Cerebellar cortex (tissue), 1 donor: ENCODE results near the gene BTRC.
A peak's percentile ranks its signal among the peaks of the same experiment; 100 is the strongest.
"Not testable (repeated sequence)": the region's sequence is repeated elsewhere in the genome, so short reads cannot be mapped to it uniquely, and the experiment has no call there.

ENCODE experiments used
- DNase-seq: peaks from one replicate; pipeline ENCODE4 v3.0.0-alpha.2; 2015; ENCODE audit warnings: low spot score

Gene BTRC

DNA sequence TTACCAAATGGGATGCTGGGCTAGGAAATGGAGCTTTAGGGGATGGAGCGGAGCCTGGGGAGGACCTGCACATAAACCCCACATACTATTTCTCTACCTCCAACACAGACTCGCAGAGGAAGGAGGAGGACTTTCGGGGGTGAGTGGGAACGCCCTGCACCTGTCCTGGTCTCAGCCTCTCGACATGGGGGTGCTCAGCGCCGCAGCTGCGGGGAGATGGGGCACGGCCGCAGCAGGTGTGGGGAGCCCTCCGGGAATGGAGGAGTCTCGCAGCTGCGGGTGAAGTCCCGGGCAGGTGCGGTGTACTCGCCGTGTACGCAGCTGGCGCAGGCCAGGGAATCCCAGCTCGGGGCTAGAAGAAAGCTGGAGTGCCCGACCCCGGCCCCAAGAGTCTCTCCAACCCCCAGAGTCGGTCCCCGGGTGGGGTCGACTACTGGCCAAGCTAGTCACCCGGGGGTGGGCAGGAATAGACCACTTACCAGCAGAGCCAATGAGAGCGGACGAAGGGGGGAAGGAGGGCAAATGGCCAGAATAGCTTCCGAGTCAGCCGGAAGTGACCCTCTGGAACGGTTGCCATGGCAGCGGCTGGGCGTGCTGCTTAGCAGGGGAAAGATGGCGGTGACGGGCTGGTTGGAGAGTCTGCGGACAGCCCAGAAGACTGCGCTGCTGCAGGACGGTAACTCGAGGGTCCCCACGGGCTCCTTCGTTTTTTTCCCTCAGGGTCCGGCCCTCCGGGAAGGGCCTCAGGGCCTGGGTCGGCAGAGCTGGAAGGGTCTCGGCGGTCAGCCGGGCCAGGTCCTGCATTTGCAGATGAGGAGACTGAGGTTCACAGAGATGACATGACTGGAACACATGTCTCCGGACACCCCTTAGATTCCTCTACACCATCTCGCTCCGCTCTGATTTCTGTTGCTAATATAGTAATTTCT is 234.0 kb downstream of the BTRC start, which contains the start of the genes DPCD and POLL:
TSS of gene DPCD (plus strand) at position 597 of the 929 bp plus-strand sequence. CDS start at position 613, 16 bp downstream.
TSS of gene POLL (minus strand) at position 533 of the 929 bp plus-strand sequence. CDS start 897 bp downstream, outside the sequence.
- peak; percentile 98 for DNase-seq

DNA sequence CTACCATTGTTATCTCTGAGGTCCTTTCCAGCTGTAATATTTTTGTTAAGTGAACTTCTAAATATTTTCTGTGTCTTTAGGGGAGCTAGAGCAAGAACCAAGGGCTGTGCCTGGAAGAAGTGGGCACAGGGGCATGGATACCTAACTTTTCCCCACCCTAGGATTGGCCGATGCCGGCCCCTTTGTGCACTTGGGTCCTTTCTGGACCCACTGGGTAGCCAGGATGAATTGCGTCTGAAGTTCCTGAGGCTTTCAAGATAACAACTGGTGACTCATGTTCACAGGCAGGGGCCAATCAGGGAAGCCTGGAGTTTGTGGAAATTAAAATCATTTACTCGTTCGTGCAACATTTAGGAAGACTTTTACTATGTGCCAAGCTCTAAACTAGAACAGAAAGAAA is 234.9 kb downstream of the BTRC start:
- no peak for DNase-seq

DNA sequence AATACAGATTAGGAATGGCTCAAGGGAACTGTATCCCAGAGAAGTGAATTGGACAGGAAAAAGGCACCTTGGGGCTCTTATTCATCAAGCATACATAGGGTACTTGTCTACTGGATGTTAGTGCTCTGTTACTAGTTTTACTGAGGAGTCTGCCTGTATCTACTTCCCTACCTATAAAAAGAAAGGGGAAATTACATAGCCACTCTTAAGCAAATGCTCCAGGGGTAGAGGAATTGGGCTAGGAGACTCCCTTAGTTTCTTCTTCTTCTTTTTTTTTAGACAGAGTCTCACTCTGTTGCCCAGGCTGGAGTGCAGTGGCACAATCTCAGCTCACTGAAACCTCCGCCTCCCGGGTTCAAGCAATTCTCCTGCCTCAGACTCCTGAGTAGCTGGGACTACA is 239.4 kb downstream of the BTRC start:
- not testable (repeated sequence) for DNase-seq

DNA sequence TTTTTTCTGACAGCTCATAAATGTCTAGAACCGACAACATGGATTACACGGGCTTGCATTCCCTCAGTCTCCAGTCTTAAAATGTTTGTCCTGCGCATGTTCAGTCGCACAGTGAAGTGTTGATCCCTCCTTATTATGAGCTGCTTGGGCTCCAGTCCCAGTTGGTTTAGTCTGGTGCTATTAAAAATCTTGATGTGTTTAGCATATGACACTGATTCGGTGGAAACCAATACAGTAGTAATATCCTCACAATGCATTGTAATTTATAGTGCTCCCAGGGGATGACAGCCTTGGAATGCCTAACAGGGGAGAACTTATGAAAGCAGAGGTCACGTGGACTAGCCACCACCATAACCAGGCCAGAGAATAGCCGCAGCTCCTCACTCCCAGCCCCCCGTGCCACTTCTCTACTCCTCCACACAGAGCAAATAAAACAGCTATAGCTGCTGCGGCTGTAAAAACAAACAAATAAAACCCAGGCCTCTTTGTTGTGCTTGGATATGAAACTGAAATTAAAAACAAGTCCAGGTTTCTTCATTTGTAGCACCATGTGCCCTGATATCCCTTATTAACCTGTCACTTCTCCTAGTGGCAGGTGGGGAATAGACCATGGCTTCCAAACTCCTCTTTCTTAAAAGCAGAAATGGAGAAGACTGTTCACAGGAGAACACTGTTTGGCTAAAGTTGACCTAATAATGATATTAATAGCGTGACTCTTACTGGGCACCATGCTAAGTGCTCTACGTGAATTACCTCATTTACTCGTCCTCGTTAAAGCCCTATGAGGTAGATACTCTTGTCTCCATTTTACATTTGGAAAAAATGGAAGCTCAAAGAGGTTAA is 241.8 kb downstream of the BTRC start:
- peak; percentile 94 for DNase-seq

DNA sequence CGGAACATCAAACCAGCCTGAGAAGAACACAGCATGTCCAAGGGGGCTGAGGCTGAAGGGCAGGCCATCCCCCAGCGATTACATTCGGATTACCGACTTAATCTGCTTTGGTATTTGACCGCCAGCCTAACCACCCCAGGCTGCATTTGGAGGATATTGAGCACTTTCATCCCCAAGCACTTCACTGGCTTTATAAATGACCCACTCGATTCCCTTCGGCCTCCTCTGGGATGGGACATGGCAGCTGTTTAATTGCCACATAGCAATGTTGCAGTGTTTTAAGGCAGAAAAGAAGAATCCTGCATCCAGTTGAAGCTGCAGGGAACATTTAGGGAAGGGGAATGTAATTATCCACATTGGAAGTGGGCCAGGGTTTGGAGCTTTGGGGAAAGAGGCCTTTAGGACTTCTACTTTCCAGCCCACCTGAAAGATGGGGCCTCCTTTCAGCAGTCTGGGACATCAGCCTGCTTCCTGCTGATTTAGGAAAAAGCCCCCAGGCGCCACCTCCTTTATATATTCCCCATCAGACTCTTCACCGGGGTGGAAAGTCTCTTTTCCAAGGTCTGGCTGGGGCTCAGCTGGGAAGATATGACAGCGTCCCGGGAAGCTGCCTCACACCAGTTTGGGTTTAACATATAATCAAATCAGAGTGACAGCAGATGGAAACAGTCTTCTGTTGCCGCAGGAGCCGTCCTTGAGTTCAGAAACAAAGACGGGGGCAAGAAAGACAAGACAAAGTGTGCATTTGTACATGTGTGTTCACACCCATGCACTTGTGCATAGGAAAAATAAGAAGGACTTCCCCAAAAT is 243.3 kb downstream of the BTRC start:
- DNase-seq: peak; percentile 90

DNA sequence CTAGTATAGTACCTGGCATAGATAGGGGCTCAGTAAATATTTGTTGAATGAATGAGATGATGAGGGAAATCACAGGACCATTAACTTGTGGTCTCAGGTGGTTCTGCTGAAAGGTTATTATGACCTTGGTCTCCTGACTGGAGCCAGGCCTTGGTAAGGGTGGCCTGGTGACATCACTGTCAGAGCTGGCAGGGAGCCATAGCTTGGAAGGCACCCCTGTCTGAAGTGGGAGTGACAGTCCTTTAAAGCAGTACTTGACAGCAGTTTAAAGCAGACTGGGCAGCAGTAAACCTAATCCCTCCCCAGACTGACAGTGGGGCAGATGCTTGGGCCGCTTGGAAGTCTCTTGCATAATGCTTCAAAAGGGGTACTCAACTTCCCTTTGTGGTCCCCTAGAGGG is 247.6 kb downstream of the BTRC start:
- no peak for DNase-seq

DNA sequence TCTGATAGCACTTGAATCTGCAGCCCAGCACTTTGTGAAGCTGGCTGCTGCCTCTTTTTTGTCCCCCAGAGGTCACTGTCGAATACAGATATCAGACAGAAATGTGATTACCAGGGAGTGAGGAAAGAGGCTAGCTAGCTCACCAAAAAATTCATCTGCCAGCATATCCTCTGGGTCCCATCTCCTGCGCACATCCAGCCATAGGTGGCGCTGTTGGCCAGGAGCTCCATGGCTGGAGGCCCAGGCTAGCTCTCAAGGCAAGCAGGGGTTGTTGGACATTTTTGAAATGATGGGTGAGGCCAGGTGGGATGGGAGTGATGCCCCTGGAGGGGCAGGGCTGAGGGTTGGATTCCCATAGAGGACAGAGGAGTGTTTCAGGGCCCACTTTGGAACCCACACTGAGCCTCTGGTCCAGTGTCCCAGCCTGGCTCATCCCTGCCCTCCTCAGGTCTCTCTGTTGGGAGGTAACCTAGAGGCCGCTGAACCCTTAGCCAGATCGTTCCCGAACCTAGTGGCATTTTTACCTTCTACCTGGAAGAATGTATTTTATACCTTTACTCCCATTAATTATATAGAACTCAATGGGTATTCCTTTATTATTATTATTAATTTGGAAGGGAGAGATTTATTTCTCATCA is 248.9 kb downstream of the BTRC start:
- DNase-seq: peak; percentile 93
